ENCODE results near the gene POP4. TPM values are rescaled to one million over a fixed set of nuclear protein-coding genes. Genes with fewer than 3 reads are reported as not detected.
"Not testable (repeated sequence)": the region's sequence is repeated elsewhere in the genome, so short reads cannot be mapped to it uniquely, and the experiment has no call there.

Gene POP4
- total RNA-seq, 1 donor from 2014 or later: 35.2 TPM

GRCh38 chr19:29610574-29611271 lies 4.6 kb downstream of the POP4 start:
- DNase-seq (ENCODE audit: low spot score) (peak; percentile 81), ATAC-seq (peak; percentile 78)

GRCh38 chr19:29612121-29612520 lies 6.0 kb downstream of the POP4 start:
- ATAC-seq (no peak), DNase-seq (ENCODE audit: low spot score) (no peak)

- ATAC-seq (no peak), DNase-seq (ENCODE audit: low spot score) (no peak)
These were observed 6.9 kb downstream of the POP4 start for GRCh38 chr19:29612801-29613595.

GRCh38 chr19:29614046-29614445 lies 8.0 kb downstream of the POP4 start:
- ATAC-seq (peak; percentile 12), DNase-seq (ENCODE audit: low spot score) (no peak)

- ATAC-seq: peak; percentile 80
- DNase-seq (ENCODE audit: low spot score): peak; percentile 78
These were observed 8.7 kb downstream of the POP4 start for GRCh38 chr19:29614780-29615179.

- no peak for ATAC-seq
- DNase-seq (ENCODE audit: low spot score): no peak
These were observed 9.9 kb downstream of the POP4 start for GRCh38 chr19:29615891-29616425.

GRCh38 chr19:29616541-29616940 lies 10.5 kb downstream of the POP4 start:
- no peak for DNase-seq (ENCODE audit: low spot score)
- no peak for ATAC-seq

- ATAC-seq: no peak
- no peak for DNase-seq (ENCODE audit: low spot score)
These were observed 11.5 kb downstream of the POP4 start for GRCh38 chr19:29617366-29618266.

- DNase-seq (ENCODE audit: low spot score) (no peak), ATAC-seq (no peak)
These were observed 12.4 kb downstream of the POP4 start for GRCh38 chr19:29618434-29618833.

- no peak for DNase-seq (ENCODE audit: low spot score)
- ATAC-seq: no peak
These were observed 12.8 kb downstream of the POP4 start for GRCh38 chr19:29618871-29619270.

- no peak for DNase-seq (ENCODE audit: low spot score)
- ATAC-seq: no peak
These were observed 14.9 kb downstream of the POP4 start for GRCh38 chr19:29620931-29621351.

- DNase-seq (ENCODE audit: low spot score): no peak
These were observed 16.3 kb downstream of the POP4 start for GRCh38 chr19:29622166-29623070.

GRCh38 chr19:29623726-29624488 lies 17.8 kb downstream of the POP4 start:
- ATAC-seq (no peak), DNase-seq (ENCODE audit: low spot score) (no peak)

More at GRCh38 chr19:29622166-29623070, 16.3 kb downstream of the POP4 start:
- no peak for ATAC-seq

- DNase-seq (ENCODE audit: low spot score) (no peak), ATAC-seq (no peak)
These were observed 18.6 kb downstream of the POP4 start for GRCh38 chr19:29624489-29625185.

GRCh38 chr19:29625186-29625651 lies 19.1 kb downstream of the POP4 start:
- DNase-seq (ENCODE audit: low spot score) (no peak), ATAC-seq (no peak)

GRCh38 chr19:29626386-29626785 lies 20.3 kb downstream of the POP4 start:
- DNase-seq (ENCODE audit: low spot score) (no peak), ATAC-seq (no peak)

GRCh38 chr19:29626832-29627231 lies 20.7 kb downstream of the POP4 start:
- ATAC-seq; DNase-seq (ENCODE audit: low spot score): not testable (repeated sequence)

- ATAC-seq (no peak), DNase-seq (ENCODE audit: low spot score) (no peak)
These were observed 22.7 kb downstream of the POP4 start for GRCh38 chr19:29628661-29629385.

All from left lobe of liver (tissue), 2 donors.